Measurements from ENCODE around the gene EXOG. TPM values are rescaled to one million over a fixed set of nuclear protein-coding genes. Genes with fewer than 3 reads are reported as not detected.
A peak's percentile ranks its signal among the peaks of the same experiment; 100 is the strongest.

The EXOG gene
- polyA plus RNA-seq (2012; ENCODE audit: insufficient read depth, insufficient read length, low read depth) = 4.2 TPM

- no peaks in the 10 kb centered on the region for H3K4me1 ChIP-seq
- H3K4me3 ChIP-seq (ENCODE audit: low read depth, low read length) = peak within 1 kb of the TSS; percentile 76
- H3K9me3 ChIP-seq = no peaks in the 10 kb centered on the region
- H3K36me3 ChIP-seq = no peaks in the 10 kb centered on the region
- TF ChIP-seq CTCF (IDR thresholded peaks at IDR 0.05; ENCODE audit: low read depth, low read length) = peak; percentile 73
- H3K27me3 ChIP-seq = no peaks in the 10 kb centered on the region
- peak; percentile 92 for DNase-seq
These were observed at the start of gene EXOG for GRCh38 chr3:38496131-38496910. Gene EXOG, plus strand, starts transcription at chr3:38496340. Its CDS starts 28 bp downstream, at chr3:38496368.

- Histone ChIP-seq H3K36me3 (no peaks in the 10 kb centered on the region), H3K9me3 (no peaks in the 10 kb centered on the region), H3K4me1 (no peaks in the 10 kb centered on the region), H3K4me3 (ENCODE audit: low read depth, low read length) (no peak overlapping the region), H3K27me3 (no peaks in the 10 kb centered on the region)
- no peak for TF ChIP-seq CTCF (IDR thresholded peaks at IDR 0.05; ENCODE audit: low read depth, low read length)
- no peak for DNase-seq
These were observed 49.3 kb upstream of the EXOG start for GRCh38 chr3:38446812-38447211.

- Histone ChIP-seq H3K27me3 (no peaks in the 10 kb centered on the region), H3K4me1 (peaks cover 6% of the 10 kb centered on the region; the same call in 1 of the 2 replicates), H3K9me3 (no peaks in the 10 kb centered on the region), H3K36me3 (no peaks in the 10 kb centered on the region), H3K4me3 (ENCODE audit: low read depth, low read length) (no peak overlapping the region)
- no peak for TF ChIP-seq CTCF (IDR thresholded peaks at IDR 0.05; ENCODE audit: low read depth, low read length)
- no peak for DNase-seq
These were observed 45.3 kb upstream of the EXOG start for GRCh38 chr3:38450853-38451252.

- Histone ChIP-seq H3K4me3 (ENCODE audit: low read depth, low read length) (peak within 1 kb of the TSS; percentile 75), H3K27me3 (no peaks in the 10 kb centered on the region), H3K4me1 (peaks cover 6% of the 10 kb centered on the region; the same call in 1 of the 2 replicates), H3K9me3 (no peaks in the 10 kb centered on the region), H3K36me3 (no peaks in the 10 kb centered on the region)
- TF ChIP-seq CTCF (IDR thresholded peaks at IDR 0.05; ENCODE audit: low read depth, low read length) = no peak
- DNase-seq = peak; percentile 85
These were observed 42.8 kb upstream of the EXOG start, which contains the start of gene ACVR2B for GRCh38 chr3:38453075-38453912. Gene ACVR2B, plus strand, starts transcription at chr3:38453890. Its CDS starts 433 bp downstream, at chr3:38454323.

GRCh38 chr3:38453913-38454177 is 42.3 kb upstream of the EXOG start:
- Histone ChIP-seq H3K9me3 (no peaks in the 10 kb centered on the region), H3K27me3 (no peaks in the 10 kb centered on the region), H3K4me1 (peaks cover 6% of the 10 kb centered on the region; the same call in 1 of the 2 replicates), H3K4me3 (ENCODE audit: low read depth, low read length) (peak overlapping the region; percentile 75), H3K36me3 (no peaks in the 10 kb centered on the region)
- no peak for DNase-seq
- no peak for TF ChIP-seq CTCF (IDR thresholded peaks at IDR 0.05; ENCODE audit: low read depth, low read length)

Data from BE2C (cell line).